ENCODE results near the gene PLEKHG4. TPM values are rescaled to one million over a fixed set of nuclear protein-coding genes. Genes with fewer than 3 reads are reported as not detected.

The PLEKHG4 gene
- total and polyA plus RNA-seq, 7 donors = 1.4 to 7.9 (median 3.5) TPM

- Histone ChIP-seq H3K4me3 (peak overlapping the region; percentile 26 to 87 (median 72)), H3K27me3 (peaks cover 7 to 49% (median 29%) of the 10 kb centered on the region in 3 donors), H3K36me3 (no peaks in the 10 kb centered on the region), H3K4me1 (peaks cover 0 to 54% (median 41%) of the 10 kb centered on the region in 4 donors), H3K9me3 (no peaks in the 10 kb centered on the region), H3K27ac (peak overlapping the region in 2 of 4 donors; percentile 80 to 82)
- intact Hi-C loops (cut with DNase I) = loop anchor here (5.0 kb wide), 1 partner anchor 149 kb away; no protein-coding TSS in a partner anchor
- 6 to 7% methylated on average over 7 of the region's 7 CpGs for WGBS, 2 donors
- no peak for TF ChIP-seq CTCF (IDR thresholded peaks at IDR 0.05)
- TF ChIP-seq EP300 (IDR thresholded peaks at IDR 0.05) = no peak
- no peak for TF ChIP-seq POLR2A (IDR thresholded peaks at IDR 0.05)
- no peak for TF ChIP-seq POLR2AphosphoS5 (IDR thresholded peaks at IDR 0.05)
- no peak for DNase-seq
Observed at GRCh38 chr16:67248073-67248400, 31.3 kb upstream of the PLEKHG4 start.

GRCh38 chr16:67248401-67249177 lies 30.7 kb upstream of the PLEKHG4 start, which contains the start of gene SLC9A5:
Gene SLC9A5 (plus strand): TSS chr16:67248979. CDS start chr16:67249015, 36 bp downstream.
- H3K36me3 ChIP-seq = no peaks in the 10 kb centered on the region
- no peak for TF ChIP-seq POLR2A (IDR thresholded peaks at IDR 0.05)
- TF ChIP-seq EP300 (IDR thresholded peaks at IDR 0.05) = no peak
- TF ChIP-seq CTCF (IDR thresholded peaks at IDR 0.05) = no peak
- no peak for TF ChIP-seq POLR2AphosphoS5 (IDR thresholded peaks at IDR 0.05)
- intact Hi-C loops (cut with DNase I) = loop anchor here (5.0 kb wide), 1 partner anchor 149 kb away; no protein-coding TSS in a partner anchor
- DNase-seq = peak; percentile 75
- H3K27ac ChIP-seq = peak within 1 kb of the TSS; percentile 80 to 89 (median 83)
- peaks cover 7 to 52% (median 29%) of the 10 kb centered on the region in 3 donors for H3K27me3 ChIP-seq
- no peaks in the 10 kb centered on the region for H3K9me3 ChIP-seq
- H3K4me1 ChIP-seq = peaks cover 0 to 52% (median 39%) of the 10 kb centered on the region in 4 donors
- 1% methylated on average over 75 of the region's 75 CpGs for WGBS, 2 donors
- H3K4me3 ChIP-seq = peak within 1 kb of the TSS; percentile 26 to 87 (median 72)

- WGBS, 2 donors = 21 to 29% methylated on average over 22 of the region's 22 CpGs
- H3K27me3 ChIP-seq = peaks cover 12 to 58% (median 33%) of the 10 kb centered on the region in 3 donors
- H3K9me3 ChIP-seq = no peaks in the 10 kb centered on the region
- intact Hi-C loops (cut with DNase I) = loop anchor here (5.0 kb wide), 1 partner anchor 148 kb away; no protein-coding TSS in a partner anchor
- H3K36me3 ChIP-seq = no peaks in the 10 kb centered on the region
- peak overlapping the region in 3 of 4 donors; percentile 38 to 87 (median 62) for H3K4me3 ChIP-seq
- DNase-seq = peak; percentile 66
- H3K27ac ChIP-seq = no peak overlapping the region
- peaks cover 0 to 44% (median 37%) of the 10 kb centered on the region in 4 donors for H3K4me1 ChIP-seq
- TF ChIP-seq EP300 (IDR thresholded peaks at IDR 0.05) (no peak), POLR2A (IDR thresholded peaks at IDR 0.05) (no peak), POLR2AphosphoS5 (IDR thresholded peaks at IDR 0.05) (no peak), CTCF (IDR thresholded peaks at IDR 0.05) (no peak)
Observed at GRCh38 chr16:67249178-67250044, 29.9 kb upstream of the PLEKHG4 start.

GRCh38 chr16:67250045-67250327 lies 29.3 kb upstream of the PLEKHG4 start:
- 84 to 85% methylated on average over 4 of the region's 4 CpGs for WGBS, 2 donors
- peak; percentile 43 for DNase-seq
- Histone ChIP-seq H3K9me3 (no peaks in the 10 kb centered on the region), H3K27ac (no peak overlapping the region), H3K36me3 (no peaks in the 10 kb centered on the region), H3K4me3 (no peak overlapping the region), H3K4me1 (peaks cover 0 to 38% (median 34%) of the 10 kb centered on the region in 4 donors), H3K27me3 (peaks cover 12 to 62% (median 38%) of the 10 kb centered on the region in 3 donors)
- intact Hi-C loops (cut with DNase I) = no loop called here
- TF ChIP-seq POLR2AphosphoS5 (IDR thresholded peaks at IDR 0.05) (no peak), EP300 (IDR thresholded peaks at IDR 0.05) (no peak), POLR2A (IDR thresholded peaks at IDR 0.05) (no peak), CTCF (IDR thresholded peaks at IDR 0.05) (no peak)

All from sigmoid colon (tissue), 7 donors.